ENCODE data around the gene KCNN4. TPM values are rescaled to one million over a fixed set of nuclear protein-coding genes. Genes with fewer than 3 reads are reported as not detected.

Gene KCNN4
- total and polyA plus RNA-seq, 2 experiments from 2014 or later: 0.86 to 3.2 TPM

DNA sequence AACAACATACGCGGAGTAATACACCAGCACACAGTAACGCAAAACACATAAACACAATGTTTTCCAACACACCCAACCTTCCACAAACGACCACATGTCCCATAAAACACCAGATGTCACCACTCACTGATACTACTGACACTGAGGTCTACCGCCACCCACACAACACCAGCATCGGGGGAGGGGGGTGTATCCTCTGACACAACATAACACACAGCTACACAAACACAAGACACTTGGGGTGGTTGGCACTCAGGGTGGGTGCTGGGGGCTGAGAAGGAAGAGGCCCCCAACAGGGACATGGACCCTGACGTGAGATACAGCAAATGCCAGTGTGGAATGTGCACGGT lies 1.5 kb upstream of the KCNN4 start:
- no peak overlapping the region for H3K4me3 Mint-ChIP-seq
- TF ChIP-seq, protein P1, sequence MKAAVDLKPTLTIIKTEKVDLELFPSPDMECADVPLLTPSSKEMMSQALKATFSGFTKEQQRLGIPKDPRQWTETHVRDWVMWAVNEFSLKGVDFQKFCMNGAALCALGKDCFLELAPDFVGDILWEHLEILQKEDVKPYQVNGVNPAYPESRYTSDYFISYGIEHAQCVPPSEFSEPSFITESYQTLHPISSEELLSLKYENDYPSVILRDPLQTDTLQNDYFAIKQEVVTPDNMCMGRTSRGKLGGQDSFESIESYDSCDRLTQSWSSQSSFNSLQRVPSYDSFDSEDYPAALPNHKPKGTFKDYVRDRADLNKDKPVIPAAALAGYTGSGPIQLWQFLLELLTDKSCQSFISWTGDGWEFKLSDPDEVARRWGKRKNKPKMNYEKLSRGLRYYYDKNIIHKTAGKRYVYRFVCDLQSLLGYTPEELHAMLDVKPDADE (IDR thresholded peaks at IDR 0.05): no peak
- TF ChIP-seq EZH2 (IDR thresholded peaks at IDR 0.05; ENCODE audit: low read depth, unreplicated experiment): no peak

DNA sequence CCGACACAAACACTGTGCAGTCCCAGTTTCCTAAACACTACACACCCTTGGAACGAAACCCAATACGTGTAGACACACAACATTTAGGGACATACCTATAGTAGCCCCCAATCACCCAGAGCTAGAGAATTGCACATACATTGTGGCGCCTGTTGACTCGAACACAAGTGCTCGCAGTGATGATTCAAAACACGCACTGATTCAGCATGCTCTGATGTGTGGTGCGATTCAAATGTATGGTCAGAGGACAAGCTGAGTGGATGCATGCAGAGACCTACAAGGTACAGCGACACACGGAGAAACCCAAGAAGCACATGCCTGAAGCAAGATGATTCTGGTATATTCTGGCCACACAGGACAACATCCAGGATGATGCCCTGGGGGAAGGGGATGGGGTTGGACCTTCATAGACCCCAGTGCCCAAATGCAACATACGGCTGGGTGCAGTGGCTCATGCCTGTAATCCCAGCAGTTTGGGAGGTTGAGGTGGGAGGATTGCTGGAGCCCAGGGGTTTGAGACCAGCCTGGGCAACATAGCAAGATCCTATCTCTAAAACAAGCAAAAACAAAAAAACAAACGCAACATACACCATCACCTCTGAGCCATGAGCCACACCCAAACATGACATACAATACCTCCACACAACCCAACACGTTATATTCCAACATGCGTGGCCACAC lies 997 bp upstream of the KCNN4 start:
- Histone ChIP-seq H4K20me1 (replicated peaks; ENCODE audit: insufficient read depth) (no peaks in the 10 kb centered on the region), H3K27me3 (ENCODE audit: insufficient read depth) (no peaks in the 10 kb centered on the region), H3F3A (replicated peaks; ENCODE audit: low read depth) (no peaks in the 10 kb centered on the region), H3K4me3 (no peak overlapping the region), H3K4me2 (no peak overlapping the region), H2AFZ (no peak overlapping the region), H3K36me3 (ENCODE audit: insufficient read depth) (no peaks in the 10 kb centered on the region), H3K9me2 (ENCODE audit: insufficient read depth) (no peaks in the 10 kb centered on the region), H3K4me1 (ENCODE audit: insufficient read depth) (peaks cover 20% of the 10 kb centered on the region), H3K79me2 (replicated peaks; ENCODE audit: insufficient read depth) (no peaks in the 10 kb centered on the region), H3K27ac (ENCODE audit: low read depth) (no peak overlapping the region)
- no peaks in the 10 kb centered on the region; the same call in 2 of the 3 replicates for H3K9me3 Mint-ChIP-seq
- H3K27ac Mint-ChIP-seq: no peak overlapping the region
- H3K27me3 Mint-ChIP-seq (ENCODE audit: insufficient read depth, low read depth, poor library complexity): peaks cover 16% of the 10 kb centered on the region
- no peak overlapping the region for H3K4me3 Mint-ChIP-seq
- no peak for DNase-seq (ENCODE audit: low spot score)
- peaks cover 36% of the 10 kb centered on the region for H3K4me1 Mint-ChIP-seq
- H3K36me3 Mint-ChIP-seq (ENCODE audit: low read depth): no peaks in the 10 kb centered on the region
- no peak for ATAC-seq
- TF ChIP-seq STAT1 (IDR thresholded peaks at IDR 0.05; ENCODE audit: unreplicated experiment): no peak
- TF ChIP-seq, protein P2, sequence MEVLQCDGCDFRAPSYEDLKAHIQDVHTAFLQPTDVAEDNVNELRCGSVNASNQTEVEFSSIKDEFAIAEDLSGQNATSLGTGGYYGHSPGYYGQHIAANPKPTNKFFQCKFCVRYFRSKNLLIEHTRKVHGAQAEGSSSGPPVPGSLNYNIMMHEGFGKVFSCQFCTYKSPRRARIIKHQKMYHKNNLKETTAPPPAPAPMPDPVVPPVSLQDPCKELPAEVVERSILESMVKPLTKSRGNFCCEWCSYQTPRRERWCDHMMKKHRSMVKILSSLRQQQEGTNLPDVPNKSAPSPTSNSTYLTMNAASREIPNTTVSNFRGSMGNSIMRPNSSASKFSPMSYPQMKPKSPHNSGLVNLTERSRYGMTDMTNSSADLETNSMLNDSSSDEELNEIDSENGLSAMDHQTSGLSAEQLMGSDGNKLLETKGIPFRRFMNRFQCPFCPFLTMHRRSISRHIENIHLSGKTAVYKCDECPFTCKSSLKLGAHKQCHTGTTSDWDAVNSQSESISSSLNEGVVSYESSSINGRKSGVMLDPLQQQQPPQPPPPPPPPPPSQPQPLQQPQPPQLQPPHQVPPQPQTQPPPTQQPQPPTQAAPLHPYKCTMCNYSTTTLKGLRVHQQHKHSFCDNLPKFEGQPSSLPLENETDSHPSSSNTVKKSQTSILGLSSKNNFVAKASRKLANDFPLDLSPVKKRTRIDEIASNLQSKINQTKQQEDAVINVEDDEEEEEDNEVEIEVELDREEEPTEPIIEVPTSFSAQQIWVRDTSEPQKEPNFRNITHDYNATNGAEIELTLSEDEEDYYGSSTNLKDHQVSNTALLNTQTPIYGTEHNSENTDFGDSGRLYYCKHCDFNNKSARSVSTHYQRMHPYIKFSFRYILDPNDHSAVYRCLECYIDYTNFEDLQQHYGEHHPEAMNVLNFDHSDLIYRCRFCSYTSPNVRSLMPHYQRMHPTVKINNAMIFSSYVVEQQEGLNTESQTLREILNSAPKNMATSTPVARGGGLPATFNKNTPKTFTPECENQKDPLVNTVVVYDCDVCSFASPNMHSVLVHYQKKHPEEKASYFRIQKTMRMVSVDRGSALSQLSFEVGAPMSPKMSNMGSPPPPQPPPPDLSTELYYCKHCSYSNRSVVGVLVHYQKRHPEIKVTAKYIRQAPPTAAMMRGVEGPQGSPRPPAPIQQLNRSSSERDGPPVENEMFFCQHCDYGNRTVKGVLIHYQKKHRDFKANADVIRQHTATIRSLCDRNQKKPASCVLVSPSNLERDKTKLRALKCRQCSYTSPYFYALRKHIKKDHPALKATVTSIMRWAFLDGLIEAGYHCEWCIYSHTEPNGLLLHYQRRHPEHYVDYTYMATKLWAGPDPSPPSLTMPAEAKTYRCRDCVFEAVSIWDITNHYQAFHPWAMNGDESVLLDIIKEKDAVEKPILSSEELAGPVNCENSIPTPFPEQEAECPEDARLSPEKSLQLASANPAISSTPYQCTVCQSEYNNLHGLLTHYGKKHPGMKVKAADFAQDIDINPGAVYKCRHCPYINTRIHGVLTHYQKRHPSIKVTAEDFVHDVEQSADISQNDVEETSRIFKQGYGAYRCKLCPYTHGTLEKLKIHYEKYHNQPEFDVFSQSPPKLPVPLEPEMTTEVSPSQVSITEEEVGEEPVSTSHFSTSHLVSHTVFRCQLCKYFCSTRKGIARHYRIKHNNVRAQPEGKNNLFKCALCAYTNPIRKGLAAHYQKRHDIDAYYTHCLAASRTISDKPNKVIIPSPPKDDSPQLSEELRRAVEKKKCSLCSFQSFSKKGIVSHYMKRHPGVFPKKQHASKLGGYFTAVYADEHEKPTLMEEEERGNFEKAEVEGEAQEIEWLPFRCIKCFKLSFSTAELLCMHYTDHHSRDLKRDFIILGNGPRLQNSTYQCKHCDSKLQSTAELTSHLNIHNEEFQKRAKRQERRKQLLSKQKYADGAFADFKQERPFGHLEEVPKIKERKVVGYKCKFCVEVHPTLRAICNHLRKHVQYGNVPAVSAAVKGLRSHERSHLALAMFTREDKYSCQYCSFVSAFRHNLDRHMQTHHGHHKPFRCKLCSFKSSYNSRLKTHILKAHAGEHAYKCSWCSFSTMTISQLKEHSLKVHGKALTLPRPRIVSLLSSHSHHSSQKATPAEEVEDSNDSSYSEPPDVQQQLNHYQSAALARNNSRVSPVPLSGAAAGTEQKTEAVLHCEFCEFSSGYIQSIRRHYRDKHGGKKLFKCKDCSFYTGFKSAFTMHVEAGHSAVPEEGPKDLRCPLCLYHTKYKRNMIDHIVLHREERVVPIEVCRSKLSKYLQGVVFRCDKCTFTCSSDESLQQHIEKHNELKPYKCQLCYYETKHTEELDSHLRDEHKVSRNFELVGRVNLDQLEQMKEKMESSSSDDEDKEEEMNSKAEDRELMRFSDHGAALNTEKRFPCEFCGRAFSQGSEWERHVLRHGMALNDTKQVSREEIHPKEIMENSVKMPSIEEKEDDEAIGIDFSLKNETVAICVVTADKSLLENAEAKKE (CRISPR knock-in tag; IDR thresholded peaks at IDR 0.05): no peak
- TF ChIP-seq, protein P3, sequence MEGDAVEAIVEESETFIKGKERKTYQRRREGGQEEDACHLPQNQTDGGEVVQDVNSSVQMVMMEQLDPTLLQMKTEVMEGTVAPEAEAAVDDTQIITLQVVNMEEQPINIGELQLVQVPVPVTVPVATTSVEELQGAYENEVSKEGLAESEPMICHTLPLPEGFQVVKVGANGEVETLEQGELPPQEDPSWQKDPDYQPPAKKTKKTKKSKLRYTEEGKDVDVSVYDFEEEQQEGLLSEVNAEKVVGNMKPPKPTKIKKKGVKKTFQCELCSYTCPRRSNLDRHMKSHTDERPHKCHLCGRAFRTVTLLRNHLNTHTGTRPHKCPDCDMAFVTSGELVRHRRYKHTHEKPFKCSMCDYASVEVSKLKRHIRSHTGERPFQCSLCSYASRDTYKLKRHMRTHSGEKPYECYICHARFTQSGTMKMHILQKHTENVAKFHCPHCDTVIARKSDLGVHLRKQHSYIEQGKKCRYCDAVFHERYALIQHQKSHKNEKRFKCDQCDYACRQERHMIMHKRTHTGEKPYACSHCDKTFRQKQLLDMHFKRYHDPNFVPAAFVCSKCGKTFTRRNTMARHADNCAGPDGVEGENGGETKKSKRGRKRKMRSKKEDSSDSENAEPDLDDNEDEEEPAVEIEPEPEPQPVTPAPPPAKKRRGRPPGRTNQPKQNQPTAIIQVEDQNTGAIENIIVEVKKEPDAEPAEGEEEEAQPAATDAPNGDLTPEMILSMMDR (conservative IDR thresholded peaks at IDR 0.05; ENCODE audit: low read depth in 2 of 2): no peak
- TF ChIP-seq, protein P4, sequence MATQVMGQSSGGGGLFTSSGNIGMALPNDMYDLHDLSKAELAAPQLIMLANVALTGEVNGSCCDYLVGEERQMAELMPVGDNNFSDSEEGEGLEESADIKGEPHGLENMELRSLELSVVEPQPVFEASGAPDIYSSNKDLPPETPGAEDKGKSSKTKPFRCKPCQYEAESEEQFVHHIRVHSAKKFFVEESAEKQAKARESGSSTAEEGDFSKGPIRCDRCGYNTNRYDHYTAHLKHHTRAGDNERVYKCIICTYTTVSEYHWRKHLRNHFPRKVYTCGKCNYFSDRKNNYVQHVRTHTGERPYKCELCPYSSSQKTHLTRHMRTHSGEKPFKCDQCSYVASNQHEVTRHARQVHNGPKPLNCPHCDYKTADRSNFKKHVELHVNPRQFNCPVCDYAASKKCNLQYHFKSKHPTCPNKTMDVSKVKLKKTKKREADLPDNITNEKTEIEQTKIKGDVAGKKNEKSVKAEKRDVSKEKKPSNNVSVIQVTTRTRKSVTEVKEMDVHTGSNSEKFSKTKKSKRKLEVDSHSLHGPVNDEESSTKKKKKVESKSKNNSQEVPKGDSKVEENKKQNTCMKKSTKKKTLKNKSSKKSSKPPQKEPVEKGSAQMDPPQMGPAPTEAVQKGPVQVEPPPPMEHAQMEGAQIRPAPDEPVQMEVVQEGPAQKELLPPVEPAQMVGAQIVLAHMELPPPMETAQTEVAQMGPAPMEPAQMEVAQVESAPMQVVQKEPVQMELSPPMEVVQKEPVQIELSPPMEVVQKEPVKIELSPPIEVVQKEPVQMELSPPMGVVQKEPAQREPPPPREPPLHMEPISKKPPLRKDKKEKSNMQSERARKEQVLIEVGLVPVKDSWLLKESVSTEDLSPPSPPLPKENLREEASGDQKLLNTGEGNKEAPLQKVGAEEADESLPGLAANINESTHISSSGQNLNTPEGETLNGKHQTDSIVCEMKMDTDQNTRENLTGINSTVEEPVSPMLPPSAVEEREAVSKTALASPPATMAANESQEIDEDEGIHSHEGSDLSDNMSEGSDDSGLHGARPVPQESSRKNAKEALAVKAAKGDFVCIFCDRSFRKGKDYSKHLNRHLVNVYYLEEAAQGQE (IDR thresholded peaks at IDR 0.05; ENCODE audit: unreplicated experiment): no peak
- no peak for TF ChIP-seq CREB1 (CRISPR knock-in tag; IDR thresholded peaks at IDR 0.05; ENCODE audit: low read depth)

More for the DNA sequence above, 1.5 kb upstream of the KCNN4 start:
- DNase-seq (ENCODE audit: low spot score): no peak
- Mint-ChIP-seq H3K4me1 (peaks cover 32% of the 10 kb centered on the region), H3K9me3 (no peaks in the 10 kb centered on the region; the same call in 2 of the 3 replicates), H3K27me3 (ENCODE audit: insufficient read depth, low read depth, poor library complexity) (peaks cover 16% of the 10 kb centered on the region), H3K36me3 (ENCODE audit: low read depth) (no peaks in the 10 kb centered on the region), H3K27ac (no peak overlapping the region)
- no peaks in the 10 kb centered on the region for H3K27me3 ChIP-seq (ENCODE audit: insufficient read depth)
- no peak for ATAC-seq
- H3K27ac ChIP-seq (ENCODE audit: low read depth): no peak overlapping the region
- H3K4me2 ChIP-seq: no peak overlapping the region
- H3K9me2 ChIP-seq (ENCODE audit: insufficient read depth): no peaks in the 10 kb centered on the region
- peaks cover 20% of the 10 kb centered on the region for H3K4me1 ChIP-seq (ENCODE audit: insufficient read depth)
- H3K4me3 ChIP-seq: no peak overlapping the region
- no peaks in the 10 kb centered on the region for H3F3A ChIP-seq (replicated peaks; ENCODE audit: low read depth)
- no peak overlapping the region for H2AFZ ChIP-seq
- H3K36me3 ChIP-seq (ENCODE audit: insufficient read depth): no peaks in the 10 kb centered on the region
- no peaks in the 10 kb centered on the region for H3K79me2 ChIP-seq (replicated peaks; ENCODE audit: insufficient read depth)
- H4K20me1 ChIP-seq (replicated peaks; ENCODE audit: insufficient read depth): no peaks in the 10 kb centered on the region
